ENCODE measurements around the gene ECHDC1. TPM values are rescaled to one million over a fixed set of nuclear protein-coding genes. Genes with fewer than 3 reads are reported as not detected.

ECHDC1 gene
- total and polyA plus RNA-seq, 2 of the 8 experiments (the other 6 are each of a cell fraction or from before 2014, with no cell fraction given), result 11.3 to 60.5 TPM

DNA sequence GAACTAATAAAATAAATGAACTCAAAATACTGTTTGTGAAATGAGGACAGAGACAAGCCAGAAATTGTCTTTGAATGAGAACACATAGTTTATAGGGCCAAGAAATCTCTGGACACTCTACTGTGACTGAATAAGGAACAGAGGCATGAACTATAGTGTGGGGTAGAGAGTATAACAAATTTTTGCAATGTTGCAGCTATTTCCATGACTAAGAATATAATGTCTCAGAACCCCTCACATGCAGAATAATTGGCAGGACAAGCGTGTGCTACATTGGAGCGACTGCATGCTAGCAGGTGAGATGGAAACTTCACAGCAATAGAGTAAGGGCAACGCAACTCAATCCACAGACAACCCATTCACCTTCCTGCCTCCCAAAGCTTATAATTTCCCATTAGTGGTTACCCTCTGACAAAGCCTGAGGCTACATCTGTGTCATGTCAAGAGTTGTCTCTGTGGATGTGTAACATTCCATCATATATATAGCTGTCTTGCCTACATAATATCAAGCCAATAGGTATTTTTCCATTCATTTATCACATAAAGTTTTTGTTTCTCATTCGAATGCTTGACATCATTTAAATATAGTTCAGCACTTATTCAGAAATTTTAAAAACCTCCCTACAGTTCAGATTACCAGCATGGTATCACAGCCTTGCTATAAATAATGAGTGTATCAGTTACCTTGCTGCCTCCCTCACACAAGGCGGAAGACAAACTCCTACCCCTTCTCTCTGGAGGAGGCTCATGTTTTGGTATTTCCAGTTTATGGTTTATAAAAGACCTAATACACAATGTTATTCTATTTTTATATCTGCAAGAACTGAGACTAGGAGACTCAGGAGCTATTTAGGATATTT, 47.9 kb upstream of the ECHDC1 start (continued):
- TF ChIP-seq USF2 (IDR thresholded peaks at IDR 0.05; ENCODE audit: low read length), result no peak
- TF ChIP-seq, protein P1, sequence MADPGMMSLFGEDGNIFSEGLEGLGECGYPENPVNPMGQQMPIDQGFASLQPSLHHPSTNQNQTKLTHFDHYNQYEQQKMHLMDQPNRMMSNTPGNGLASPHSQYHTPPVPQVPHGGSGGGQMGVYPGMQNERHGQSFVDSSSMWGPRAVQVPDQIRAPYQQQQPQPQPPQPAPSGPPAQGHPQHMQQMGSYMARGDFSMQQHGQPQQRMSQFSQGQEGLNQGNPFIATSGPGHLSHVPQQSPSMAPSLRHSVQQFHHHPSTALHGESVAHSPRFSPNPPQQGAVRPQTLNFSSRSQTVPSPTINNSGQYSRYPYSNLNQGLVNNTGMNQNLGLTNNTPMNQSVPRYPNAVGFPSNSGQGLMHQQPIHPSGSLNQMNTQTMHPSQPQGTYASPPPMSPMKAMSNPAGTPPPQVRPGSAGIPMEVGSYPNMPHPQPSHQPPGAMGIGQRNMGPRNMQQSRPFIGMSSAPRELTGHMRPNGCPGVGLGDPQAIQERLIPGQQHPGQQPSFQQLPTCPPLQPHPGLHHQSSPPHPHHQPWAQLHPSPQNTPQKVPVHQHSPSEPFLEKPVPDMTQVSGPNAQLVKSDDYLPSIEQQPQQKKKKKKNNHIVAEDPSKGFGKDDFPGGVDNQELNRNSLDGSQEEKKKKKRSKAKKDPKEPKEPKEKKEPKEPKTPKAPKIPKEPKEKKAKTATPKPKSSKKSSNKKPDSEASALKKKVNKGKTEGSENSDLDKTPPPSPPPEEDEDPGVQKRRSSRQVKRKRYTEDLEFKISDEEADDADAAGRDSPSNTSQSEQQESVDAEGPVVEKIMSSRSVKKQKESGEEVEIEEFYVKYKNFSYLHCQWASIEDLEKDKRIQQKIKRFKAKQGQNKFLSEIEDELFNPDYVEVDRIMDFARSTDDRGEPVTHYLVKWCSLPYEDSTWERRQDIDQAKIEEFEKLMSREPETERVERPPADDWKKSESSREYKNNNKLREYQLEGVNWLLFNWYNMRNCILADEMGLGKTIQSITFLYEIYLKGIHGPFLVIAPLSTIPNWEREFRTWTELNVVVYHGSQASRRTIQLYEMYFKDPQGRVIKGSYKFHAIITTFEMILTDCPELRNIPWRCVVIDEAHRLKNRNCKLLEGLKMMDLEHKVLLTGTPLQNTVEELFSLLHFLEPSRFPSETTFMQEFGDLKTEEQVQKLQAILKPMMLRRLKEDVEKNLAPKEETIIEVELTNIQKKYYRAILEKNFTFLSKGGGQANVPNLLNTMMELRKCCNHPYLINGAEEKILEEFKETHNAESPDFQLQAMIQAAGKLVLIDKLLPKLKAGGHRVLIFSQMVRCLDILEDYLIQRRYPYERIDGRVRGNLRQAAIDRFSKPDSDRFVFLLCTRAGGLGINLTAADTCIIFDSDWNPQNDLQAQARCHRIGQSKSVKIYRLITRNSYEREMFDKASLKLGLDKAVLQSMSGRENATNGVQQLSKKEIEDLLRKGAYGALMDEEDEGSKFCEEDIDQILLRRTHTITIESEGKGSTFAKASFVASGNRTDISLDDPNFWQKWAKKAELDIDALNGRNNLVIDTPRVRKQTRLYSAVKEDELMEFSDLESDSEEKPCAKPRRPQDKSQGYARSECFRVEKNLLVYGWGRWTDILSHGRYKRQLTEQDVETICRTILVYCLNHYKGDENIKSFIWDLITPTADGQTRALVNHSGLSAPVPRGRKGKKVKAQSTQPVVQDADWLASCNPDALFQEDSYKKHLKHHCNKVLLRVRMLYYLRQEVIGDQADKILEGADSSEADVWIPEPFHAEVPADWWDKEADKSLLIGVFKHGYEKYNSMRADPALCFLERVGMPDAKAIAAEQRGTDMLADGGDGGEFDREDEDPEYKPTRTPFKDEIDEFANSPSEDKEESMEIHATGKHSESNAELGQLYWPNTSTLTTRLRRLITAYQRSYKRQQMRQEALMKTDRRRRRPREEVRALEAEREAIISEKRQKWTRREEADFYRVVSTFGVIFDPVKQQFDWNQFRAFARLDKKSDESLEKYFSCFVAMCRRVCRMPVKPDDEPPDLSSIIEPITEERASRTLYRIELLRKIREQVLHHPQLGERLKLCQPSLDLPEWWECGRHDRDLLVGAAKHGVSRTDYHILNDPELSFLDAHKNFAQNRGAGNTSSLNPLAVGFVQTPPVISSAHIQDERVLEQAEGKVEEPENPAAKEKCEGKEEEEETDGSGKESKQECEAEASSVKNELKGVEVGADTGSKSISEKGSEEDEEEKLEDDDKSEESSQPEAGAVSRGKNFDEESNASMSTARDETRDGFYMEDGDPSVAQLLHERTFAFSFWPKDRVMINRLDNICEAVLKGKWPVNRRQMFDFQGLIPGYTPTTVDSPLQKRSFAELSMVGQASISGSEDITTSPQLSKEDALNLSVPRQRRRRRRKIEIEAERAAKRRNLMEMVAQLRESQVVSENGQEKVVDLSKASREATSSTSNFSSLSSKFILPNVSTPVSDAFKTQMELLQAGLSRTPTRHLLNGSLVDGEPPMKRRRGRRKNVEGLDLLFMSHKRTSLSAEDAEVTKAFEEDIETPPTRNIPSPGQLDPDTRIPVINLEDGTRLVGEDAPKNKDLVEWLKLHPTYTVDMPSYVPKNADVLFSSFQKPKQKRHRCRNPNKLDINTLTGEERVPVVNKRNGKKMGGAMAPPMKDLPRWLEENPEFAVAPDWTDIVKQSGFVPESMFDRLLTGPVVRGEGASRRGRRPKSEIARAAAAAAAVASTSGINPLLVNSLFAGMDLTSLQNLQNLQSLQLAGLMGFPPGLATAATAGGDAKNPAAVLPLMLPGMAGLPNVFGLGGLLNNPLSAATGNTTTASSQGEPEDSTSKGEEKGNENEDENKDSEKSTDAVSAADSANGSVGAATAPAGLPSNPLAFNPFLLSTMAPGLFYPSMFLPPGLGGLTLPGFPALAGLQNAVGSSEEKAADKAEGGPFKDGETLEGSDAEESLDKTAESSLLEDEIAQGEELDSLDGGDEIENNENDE (IDR thresholded peaks at IDR 0.05; ENCODE audit: insufficient replicate concordance, low read length), result no peak
- no peak for TF ChIP-seq POU5F1 (IDR thresholded peaks at IDR 0.05; ENCODE audit: low read depth, low read length)
- no peak for TF ChIP-seq JUN (IDR thresholded peaks at IDR 0.05; ENCODE audit: low read depth, low read length)
- no peak for TF ChIP-seq YY1 (IDR thresholded peaks at IDR 0.05; ENCODE audit: low read depth, low read length)
- TF ChIP-seq RFX5 (IDR thresholded peaks at IDR 0.05; ENCODE audit: borderline replicate concordance, low read depth, low read length), result no peak
- TF ChIP-seq TAF7 (optimal IDR thresholded peaks at IDR 0.05; ENCODE audit: borderline replicate concordance, low read depth, low read length), result no peak
- TF ChIP-seq BRCA1 (IDR thresholded peaks at IDR 0.05; ENCODE audit: low read depth, low read length), result no peak
